Left cardiac atrium (tissue), 4 donors: ENCODE results near the gene ASCC2. TPM values are rescaled to one million over a fixed set of nuclear protein-coding genes. Genes with fewer than 3 reads are reported as not detected.
A peak's percentile ranks its signal among the peaks of the same experiment; 100 is the strongest.

Source experiments
- ATAC-seq, 2 donors: fragments of 200-7000 bp; cut with Tn5 transposase; one replicate each; pipeline ENCODE4 v1.9.1; 2020; ENCODE audit warnings: mild to moderate bottlenecking in 2 of 2, moderate library complexity in 2 of 2
- DNase-seq: peaks from one replicate; pipeline ENCODE4 v3.0.0-alpha.2; 2020
- intact Hi-C, 2 donors: fragments of 100-400 bp; cut with DNase I; formaldehyde crosslinking; loops; one replicate each; pipeline versions ENCODE4 v1.14.1 to v1.15.1; 2022 to 2023
- total RNA-seq, 2 donors: library from RNA; stranded (reverse); fragmentation: NEBNext Ultra II Directional; extraction: Animal tissue kit (Norgen Biotek cat#: 25700); gene quantifications; one replicate each; pipeline ENCODE4 v1.2.1, GENCODE V29; 2021
- donor health status: DM: no; HTN: yes; CAD: no.
- donor health status: DM: no; HTN: yes; CAD: no; lungs with severe emphysema.
- donor health status: DM: yes; HTN: yes; CAD: no.
- donor health status: Dilated cardiomyopathy.

Gene ASCC2
- total RNA-seq, 2 donors from 2014 or later, result 34.6 to 52.6 TPM

DNA sequence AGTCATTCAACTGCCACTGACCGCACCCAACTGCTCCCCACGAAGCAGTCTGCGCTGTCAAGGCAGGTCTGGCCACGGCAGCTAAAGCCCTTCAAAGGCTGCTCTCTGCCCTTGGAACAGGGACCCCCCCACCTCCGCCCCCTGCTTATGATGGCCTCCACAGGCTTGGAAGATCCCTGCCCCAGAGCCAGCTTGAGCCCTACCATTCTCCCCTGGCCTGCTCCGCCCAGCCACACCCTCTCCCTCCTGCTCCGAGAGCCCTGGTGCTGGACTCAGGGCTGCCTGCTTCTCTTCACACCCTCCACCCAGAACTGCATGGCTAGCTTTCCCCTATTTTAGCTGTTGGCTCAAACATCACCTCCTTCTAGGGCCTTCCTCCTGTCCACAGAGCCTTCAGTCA, 90.2 kb downstream of the ASCC2 start:
- no peak for ATAC-seq
- DNase-seq, result no peak
- intact Hi-C loops, result no loop called here

DNA sequence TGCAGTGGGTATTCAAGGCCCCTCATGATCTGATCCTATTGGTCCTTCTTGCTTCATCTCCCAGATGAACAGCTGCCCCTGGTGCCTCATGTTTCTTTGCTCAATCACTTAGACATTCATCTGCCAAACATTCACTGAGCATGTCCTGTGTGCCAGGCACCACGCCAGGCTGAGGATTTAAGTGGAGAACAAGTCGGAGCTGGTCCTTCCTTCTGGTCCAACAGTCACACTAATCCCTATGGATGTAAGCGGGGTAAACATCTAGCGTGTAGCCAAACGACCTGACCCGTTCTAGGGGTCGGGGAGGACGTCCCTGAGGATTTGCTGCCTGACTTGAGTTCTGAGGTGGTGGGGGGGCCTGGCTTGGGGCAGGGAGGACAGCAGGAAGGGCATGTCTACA, 93.2 kb downstream of the ASCC2 start:
- peak; percentile 43 for DNase-seq
- intact Hi-C loops, result no loop called here
- ATAC-seq, result peak in 1 of 2 donors; percentile 67

- ATAC-seq, result no peak
- no peak for DNase-seq
- intact Hi-C loops, result no loop called here
These were observed 95.7 kb downstream of the ASCC2 start for GRCh38 chr22:29742326-29742725.

- intact Hi-C loops, result no loop called here
- ATAC-seq, result no peak
- DNase-seq, result no peak
These were observed 96.1 kb downstream of the ASCC2 start for GRCh38 chr22:29741926-29742325.

DNA sequence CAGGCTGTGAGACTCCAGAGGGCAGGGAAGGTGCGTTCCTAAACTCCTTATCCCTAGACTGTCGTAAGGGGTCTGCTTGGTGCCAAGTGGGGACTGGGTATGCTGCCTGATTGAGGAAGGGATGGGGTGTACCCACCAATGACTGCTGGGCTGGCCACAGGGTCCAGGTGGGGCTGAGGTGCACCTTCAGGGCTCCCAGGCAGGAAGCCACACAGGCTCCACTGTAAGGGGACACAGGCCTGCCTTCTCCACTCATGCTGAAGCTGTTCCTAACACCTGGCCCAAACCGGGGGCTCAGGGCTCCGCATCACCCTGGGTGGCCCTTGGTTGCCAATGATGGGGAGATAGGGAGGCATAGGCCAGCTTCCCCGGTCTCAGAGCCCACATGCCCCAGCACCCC, 97.9 kb downstream of the ASCC2 start:
- ATAC-seq (no peak), DNase-seq (no peak)
- intact Hi-C loops, result no loop called here

DNA sequence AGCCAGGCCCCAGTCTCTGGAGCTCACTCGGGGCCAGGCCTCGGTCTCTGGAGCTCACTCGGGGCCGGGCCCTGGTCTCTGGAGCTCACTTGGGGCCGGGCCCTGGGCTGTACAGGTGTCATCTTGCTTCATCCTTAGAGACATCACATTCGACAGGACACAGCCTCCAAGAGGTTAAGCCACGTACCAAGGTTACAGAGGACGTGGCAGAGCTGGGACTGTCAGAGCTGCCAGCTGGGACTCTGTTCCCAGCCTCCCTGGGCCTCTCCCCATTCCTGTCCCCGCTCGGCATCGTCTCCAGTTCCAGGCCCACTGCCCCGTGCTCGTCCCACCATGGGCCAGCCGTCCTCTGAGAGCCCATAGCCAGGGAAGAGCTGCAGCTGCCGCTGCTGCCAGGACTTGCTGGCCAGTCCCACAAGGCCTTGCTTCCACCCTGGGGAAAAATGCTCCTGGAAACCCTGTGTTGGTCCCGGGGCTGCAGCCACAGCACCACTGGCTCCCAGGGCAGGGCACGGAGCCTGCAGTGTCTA, 98.7 kb downstream of the ASCC2 start:
- ATAC-seq, result no peak
- DNase-seq, result no peak
- intact Hi-C loops, result no loop called here

Other genes with a start within 250 kb of the ASCC2 start
- gene NF2, start 234.6 kb downstream of the ASCC2 start, total RNA-seq, result 10 to 100 TPM; 45.3 to 48.7 TPM
- gene CABP7, start 118.3 kb downstream of the ASCC2 start, total RNA-seq, result not detected
- 10 to 100 TPM; 15.2 to 21.1 TPM for gene ZMAT5, start 71.3 kb downstream of the ASCC2 start, total RNA-seq
- 100 to 1,000 TPM; 229 to 266 TPM for gene UQCR10, start 70.9 kb downstream of the ASCC2 start, total RNA-seq
- gene MTMR3, start 44.9 kb upstream of the ASCC2 start, total RNA-seq, result 10 to 100 TPM; 29.8 to 34.8 TPM
- not detected for gene HORMAD2, start 242.2 kb upstream of the ASCC2 start, total RNA-seq